ENCODE data around the gene TERT.

Gene TERT

DNA sequence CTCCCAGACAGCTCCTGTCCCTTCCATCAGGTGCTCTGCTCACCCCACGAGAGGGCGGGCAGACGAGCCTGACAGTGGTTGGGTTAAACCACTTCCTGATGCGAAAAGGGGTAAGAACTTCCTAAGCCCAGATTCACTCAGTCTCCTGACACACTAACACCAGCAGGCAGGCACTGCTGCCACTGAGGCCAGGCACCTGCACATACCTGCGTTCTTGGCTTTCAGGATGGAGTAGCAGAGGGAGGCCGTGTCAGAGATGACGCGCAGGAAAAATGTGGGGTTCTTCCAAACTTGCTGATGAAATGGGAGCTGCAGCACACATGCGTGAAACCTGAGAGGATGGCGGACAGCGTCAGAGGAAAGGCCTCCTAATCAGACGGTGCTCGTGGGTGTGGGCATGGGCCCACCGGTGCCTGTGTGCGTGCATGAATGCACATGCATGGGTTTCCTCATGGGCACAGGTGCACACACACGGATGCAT, 39.7 kb downstream of the TERT start:
- DNase-seq, result no peak

DNA sequence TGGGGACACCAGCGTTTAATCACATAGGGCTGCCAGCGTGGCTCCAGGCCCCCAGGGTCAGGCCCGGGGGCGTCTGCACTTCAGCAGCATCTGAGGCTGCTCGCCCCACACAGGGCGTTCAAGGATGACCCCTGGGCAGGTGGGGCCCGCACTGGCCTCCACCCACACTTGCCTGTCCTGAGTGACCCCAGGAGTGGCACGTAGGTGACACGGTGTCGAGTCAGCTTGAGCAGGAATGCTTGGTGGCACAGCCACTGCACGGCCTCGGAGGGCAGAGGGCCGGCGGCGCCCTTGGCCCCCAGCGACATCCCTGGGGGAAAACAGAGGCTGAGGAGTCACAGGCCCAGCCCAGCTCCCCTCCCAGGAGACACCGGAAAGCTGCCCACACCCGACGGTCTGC, 40.7 kb downstream of the TERT start:
- DNase-seq, result no peak

DNA sequence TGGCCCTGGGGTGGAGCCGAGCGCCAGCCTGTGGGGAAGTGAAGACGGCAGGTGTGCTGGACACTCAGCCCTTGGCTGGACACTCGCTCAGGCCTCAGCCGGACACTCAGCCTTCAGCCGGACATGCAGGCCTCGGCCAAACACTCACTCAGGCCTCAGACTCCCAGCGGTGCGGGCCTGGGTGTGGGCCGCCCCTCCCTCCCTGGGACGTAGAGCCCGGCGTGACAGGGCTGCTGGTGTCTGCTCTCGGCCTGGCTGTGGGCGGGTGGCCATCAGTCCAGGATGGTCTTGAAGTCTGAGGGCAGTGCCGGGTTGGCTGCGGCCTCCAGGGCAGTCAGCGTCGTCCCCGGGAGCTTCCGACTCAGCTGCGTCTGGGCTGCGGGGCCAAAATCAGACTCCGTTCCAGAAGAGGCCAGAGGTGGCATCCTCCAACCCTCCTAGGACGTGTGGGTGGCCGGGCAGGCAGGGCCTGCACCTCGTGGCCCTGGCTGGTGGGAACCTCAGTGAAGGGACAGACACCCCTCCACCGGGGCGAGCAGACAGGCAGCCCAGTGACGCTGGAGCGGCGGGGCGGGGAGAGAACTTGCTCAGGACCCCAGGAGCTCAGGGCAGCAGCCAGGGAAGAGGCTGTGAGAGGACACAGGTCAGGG, 41.3 kb downstream of the TERT start:
- no peak for DNase-seq

DNA sequence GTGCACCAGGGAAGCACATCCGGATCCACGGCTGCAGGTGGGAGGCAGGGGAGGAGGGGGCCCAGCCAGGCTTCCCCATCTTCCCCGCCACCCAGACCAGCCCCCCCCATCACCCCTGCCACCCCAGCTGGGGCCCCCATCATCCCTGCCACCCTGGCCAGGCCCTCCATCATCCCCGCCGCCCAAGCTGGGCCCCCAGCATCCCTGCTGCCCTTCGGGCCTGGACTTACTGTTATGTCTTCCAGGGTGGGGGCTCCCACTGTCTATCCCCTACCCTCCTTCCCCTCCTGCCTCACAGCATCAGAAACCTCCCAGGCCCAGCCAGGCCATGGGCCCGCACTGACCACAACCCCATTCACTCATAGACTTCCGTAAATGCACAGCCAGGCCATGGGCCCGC, 42.2 kb downstream of the TERT start:
- no peak for DNase-seq

DNA sequence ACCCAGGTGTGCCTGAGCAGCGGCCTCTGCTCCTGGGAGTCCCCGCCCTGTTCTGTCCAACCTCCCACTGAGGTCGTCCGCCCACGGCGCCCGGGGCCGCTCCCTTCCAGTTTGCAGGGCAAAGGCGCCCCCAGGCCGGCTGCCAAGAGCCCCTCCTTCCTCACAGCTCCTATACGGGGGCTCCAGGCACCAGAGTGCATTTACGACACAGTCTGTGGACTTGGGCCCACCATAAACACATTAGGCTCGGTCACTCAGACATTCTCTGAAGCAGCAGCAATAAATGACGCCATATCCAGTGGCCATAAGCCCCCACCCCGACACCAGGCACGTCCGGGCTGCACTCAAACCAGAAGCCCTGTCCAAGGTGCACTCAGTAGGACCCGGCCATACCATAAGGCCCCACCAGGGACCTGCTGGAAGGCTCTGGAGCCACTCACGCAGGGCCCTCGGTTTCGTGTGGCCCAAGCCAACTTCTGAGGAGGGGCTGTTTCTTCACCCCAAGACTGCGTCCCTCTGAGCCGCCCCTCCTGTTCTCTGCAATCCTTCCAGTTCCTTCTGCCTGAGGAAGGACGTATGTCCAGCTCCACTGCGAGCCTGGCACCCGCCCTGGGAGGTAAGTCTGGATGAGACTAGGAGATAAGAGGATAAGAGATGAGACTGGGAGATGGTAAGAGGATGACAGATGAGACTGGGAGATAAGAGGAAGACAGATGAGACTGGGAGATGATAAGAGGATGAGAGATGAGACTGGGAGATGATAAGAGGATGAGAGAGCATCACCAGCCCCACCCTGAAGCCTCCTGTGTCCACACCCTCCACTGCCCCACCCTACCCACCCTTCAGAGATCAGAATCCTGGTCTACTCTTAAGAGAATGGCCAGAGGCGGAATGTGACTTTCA, 42.9 kb downstream of the TERT start:
- no peak for DNase-seq

DNA sequence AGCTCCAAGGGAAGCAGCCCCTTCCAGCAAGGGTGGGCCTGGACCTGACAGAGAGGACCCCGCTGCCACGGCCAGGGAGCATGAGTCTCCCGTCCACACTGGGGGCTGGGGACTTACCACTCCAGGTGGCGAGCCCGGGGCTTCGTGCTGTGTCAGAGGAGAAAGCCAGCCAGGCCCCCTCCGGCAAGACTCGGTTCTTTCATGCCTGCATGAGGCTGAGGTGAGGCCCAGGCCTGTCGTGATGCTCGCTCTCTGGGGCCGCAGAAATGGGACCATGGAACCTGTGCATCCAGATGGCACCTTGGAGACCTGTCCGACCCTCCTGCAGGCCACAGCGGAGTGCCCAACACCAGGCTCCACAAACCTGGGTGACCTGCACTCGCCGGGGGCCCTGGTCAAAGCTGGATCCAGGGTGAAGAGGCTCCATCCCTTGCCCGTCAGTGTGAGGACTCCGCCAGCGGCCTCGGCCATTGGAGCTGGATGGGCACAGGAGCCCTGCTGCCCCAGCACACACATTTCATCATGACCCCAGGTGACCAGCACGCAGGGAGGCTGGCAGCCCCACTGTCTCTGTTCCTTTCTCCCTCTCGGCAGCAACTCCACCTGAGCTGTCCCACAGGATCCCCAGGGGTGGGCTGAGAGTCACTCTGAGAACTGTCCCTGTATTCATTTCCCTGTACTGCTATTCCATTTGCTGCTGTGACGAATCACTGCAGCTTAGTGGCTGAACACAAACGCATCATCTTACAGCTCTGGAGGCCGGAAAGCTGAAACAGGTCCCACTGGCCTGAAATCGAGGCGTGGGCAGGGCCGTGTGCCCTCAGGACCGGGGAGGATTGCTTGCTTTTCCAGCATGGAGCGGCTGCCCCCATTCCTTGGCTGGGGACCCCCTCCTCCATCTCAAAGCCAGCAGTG, 45.2 kb downstream of the TERT start:
- no peak for DNase-seq

DNA sequence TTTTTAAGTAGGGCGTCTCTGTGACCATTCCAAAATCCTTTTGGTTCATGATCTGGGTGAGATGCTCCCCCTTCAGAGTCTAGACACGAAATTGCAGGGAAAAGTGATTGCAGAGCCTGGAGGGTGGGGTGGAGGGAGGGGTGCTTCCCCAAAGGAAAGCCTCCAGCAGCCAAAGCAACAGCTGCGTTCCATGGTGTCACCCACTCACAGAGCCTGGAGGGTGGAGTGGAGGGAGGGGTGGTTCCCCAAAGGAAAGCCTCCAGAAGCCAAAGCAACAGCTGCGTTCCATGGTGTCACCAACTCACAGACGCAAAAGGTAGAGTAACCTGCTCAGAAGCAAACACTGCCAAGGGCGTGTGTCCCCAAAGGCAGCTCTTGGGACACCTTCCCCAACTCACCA, 47.1 kb downstream of the TERT start:
- DNase-seq, result no peak

DNA sequence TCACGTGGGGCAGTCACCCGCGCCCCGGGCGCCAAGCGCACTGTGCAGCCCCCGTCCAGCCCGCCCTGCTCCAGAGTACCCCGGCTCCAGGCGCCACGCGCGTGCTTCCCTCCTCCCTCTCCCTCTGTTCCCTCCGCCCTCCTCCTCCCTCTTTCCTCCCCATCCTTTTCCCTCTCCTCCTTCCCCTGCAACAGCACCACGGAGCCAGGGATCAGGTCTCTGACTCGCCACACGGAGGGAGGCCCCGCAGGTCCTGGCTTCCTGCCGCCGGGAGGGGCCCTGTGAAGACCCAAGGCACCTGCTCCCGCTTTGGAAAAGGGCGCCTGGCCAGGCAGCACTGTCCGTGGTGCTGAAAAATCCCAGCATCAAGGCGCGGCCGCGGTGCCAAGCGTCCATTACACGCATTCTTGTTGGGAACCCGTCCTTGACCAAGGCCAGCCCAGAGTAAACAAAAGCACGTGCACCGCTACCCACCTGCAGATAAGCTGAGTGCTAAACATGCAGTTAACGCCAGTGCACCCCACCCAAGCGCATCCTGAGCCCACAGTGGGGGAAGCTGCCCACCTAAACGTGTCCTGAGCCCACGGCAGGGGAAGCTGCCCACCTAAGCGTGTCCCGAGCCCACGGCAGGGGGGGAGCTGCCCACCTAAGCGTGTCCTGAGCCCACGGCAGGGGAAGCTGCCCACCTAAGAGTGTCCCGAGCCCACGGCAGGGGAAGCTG, 48.0 kb downstream of the TERT start:
- peak; percentile 72 for DNase-seq

DNA sequence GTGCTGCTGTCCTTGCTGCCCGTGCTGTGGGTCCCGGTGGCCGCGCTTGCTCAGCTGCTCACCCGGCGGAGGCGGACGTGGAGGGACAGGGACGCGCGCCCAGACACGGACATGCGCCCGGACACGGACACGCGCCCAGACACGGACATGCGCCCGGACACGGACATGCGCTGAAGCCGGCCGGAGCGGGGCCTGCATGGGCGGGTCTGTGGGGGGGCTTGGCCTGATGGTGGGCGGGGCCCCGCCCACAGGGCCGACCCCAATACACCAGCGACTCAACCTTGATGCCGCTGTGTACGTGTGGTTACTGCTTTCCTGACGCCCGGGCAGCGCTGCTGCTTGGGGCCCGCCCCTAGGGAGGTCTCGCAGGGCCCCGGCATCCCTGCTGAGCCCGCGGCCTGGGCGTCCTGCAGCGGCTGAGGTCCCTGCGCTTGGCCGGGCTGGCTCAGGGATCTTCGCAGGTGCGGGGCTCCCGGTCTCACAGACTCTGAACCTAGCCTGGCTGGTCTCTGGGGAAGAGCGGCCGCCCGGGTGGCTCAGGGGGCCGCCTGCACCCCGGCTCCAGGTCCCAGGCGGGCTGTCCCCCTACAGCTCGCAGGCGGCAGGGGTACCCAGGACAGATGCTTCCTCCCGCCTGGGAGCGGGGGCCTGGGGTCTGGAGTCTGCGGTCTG, 48.8 kb downstream of the TERT start:
- DNase-seq, result no peak

DNA sequence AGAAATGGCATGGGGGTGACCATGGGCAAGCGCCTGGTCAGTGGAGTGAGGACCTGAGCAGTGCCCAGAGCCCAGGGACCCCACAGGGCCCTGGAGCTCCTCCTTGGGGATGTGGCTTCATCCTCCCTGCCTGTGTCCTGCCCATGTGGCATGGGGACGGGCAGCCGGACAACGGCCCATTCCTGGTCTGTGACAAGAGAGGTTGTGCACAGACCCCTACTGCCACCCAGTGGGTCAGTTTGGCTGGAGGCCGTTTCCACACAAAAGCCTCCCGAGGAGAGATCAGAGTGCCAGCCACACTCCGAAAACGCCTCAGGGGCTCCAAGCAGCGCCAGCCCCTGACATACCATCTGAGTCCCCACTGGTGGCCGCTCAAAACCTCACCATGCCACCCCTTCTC, 49.9 kb downstream of the TERT start:
- DNase-seq, result no peak

DNA sequence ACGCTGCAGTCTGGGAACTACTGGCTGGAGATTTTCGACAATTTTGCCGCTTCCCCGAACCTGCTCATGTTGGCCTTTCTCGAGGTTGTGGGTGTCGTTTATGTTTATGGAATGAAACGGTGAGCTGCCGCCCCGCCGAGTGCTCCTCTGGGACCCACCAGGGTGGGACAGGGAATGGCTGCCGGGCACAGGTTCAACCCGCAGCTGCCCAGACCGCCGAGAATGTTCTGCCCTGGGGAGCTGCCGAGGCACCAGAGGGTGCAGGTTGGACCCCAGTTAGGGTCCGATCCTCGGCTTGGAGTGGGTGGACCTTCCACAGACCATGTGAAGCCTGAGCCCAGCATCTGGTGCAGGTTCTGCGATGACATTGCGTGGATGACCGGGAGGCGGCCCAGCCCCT, 50.6 kb downstream of the TERT start:
- no peak for DNase-seq

DNA sequence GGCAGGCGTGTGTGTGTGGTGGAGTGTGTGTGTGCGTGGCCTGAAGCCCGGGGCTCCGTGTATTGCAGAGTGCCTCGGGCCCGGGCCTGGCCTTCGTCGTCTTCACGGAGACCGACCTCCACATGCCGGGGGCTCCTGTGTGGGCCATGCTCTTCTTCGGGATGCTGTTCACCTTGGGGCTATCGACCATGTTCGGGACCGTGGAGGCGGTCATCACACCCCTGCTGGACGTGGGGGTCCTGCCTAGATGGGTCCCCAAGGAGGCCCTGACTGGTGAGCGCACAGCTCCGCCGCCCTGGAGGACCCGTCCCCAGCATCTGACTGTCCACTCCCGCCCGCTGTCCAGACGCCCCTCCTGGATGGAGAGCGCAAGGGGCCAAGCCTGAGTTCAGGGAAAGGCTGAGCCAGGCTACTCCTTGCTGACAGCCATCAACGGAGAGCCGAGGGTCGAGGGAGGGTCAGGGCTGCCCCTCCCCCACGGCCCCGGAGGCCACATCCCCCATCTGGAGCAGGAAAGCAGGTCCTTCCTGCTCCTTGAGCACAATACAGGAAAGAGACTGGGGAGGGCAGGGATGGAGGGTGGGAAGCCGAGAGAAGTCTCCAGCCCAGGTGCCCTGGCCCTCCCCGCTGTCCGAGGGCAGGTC, 51.3 kb downstream of the TERT start:
- no peak for DNase-seq

DNA sequence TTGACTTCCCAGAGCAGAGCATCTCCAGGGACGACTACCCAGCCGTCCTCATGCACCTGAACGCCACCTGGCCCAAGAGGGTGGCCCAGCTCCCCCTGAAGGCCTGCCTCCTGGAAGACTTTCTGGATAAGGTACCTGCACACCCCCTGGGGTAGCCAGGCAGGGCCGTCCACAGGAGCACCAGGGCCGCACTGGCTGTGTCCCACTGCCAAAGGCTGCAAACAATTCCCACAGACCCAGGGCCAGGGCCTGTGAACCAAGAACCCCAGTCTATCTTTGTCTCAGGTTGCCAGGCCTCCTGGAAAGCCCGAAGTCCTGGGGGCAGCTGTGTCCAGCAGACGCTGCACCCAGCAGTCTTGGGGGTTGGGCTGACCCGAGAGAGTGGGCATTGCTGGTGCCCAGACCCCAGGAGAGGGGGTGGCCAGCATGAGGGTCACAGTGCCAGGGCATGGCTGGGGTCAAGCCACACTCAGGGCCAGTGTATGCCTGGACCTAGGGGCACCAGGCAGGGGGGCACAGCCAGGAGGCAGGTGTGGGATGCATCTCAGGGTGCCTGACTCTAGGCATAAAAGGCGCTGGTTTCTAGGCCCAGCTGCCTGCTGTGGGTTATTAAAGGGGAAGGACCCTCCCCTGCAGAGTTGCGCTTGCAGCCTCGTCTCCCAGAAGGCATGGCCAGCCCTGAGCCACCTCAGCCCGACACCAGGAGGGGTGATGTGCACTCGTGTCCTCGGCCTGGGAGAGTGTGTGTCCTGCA, 52.0 kb downstream of the TERT start:
- DNase-seq, result no peak

DNA sequence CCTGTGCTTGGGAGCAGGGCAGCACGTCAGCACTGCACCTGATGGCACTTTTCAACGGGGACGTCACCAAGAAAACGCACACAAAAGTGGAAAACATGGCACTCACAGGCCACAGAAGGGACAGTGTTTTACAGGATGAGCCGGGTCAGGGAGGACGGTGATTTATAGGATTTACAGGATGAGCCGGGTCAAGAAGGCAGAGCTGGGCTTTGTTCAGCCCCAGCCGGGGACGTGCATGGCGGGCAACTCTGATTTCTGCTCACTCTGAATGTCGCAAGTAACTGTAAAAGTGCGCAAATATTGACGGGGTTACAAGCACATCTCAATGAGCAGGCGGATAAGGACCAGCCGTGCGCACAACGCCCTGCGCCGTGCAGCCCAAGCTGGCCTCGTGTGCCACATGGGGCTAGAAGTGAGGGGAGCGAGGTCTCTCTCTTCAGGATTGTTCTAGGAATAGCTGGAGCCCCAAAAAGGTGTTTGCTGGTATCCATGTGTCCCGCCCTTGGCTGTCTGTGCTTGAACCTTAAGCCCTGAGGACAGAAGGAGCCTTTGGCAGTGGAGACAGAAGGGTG, 53.3 kb downstream of the TERT start:
- DNase-seq, result no peak

DNA sequence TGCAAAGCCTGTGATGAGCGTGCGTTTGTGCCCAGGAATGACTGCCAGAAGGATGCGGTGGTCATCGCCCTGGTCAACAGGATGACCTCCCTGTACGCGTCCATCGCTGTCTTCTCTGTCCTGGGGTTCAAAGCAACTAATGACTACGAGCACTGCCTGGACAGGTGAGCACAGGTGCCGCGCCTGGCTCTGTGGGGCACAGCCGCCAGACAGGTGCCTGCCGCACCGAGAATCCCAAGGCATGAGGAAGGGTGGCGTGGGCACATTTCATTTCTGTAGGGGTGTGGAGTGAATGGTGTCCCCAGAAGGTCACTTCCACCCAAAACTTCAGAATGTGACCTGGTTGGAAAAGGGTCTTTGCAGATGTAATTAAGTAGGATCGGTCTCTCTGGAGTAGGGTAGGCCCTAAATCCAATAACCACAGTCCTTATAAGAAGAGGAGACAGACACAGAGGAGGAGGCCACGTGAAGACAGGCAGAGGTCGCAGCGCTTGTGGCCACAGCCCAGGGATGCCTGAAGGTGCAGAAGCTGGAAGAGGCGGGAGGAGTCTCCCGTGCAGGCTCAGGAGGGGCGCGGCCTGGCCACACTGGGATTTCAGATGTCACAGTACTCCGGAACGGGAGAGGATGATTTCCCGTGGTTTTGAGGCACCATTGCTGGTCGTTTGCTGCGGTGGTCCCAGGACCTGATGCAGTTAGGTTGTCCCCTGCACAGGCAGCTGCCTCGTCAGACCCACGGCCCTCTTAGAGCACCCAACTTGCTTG, 54.2 kb downstream of the TERT start:
- DNase-seq, result no peak

DNA sequence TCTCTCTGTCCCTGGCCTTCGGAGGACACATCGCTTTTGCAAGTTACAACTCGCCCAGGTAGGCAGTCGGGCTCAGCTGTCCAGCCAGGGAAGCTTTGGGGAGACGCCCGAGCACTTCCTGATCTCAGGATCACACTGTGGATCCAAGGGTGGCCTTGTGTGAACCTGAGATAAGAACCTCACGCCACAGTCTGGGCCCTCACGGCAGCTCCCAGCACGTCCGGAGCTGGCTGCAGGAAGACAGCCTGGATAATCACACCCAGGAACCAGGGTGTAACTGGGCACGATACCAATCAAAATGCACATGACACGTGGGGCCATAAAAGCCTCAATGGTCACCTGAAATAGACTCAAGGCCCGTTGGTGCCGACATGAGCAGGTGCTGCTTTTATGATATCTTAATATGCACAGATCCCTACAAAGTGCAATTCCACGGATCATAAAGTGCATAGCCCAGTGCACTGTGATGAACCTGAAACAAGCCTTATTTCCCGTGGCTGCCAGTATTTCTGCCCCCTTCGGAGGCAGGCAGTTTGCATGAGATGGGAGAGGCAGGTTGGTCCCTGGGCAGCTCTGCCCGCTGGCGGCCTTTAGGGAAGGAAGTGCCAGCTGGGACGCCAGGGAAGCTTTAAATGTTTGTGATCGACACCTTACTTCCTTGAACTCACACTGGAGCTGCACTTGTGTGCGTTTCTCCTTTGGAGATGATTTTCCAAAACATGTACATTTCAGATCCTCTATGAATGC, 55.2 kb downstream of the TERT start:
- no peak for DNase-seq

DNA sequence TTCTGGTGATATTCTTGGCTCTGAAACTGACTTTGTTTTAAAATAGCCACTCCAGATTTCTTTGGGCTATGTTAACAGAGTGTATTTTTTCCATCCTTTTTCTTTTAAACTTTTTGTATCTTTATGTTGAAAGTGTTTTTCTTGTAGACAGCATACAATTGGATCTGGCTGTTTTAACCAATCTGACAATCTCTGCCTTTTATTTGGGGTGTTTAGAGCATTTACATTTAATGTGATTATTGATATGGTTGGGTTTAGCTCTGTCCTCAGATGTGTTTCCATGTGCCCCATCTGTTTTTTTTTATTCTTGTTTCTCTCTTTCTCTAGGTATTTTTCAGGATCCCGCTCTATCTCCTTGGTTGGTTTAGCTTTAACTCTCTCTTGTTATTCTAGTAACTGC, 59.0 kb downstream of the TERT start:
- DNase-seq, result no peak

DNA sequence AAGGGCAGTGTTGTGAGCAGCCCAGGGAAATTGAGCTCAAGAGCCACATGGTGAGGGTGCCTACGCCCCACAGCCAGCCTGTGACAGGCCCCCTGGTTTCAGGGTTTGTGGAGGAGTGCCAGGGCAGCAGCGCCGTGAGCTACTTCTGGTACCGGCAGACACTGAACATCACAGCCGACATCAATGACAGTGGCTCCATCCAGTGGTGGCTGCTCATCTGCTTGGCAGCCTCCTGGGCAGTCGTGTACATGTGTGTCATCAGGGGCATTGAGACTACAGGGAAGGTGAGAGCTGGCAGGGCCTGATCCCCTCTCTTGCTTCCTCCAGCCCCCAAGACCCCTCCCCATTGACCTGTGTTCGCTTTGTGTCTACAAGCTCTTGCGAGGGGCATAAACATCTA, 59.5 kb downstream of the TERT start:
- DNase-seq, result peak; percentile 12

DNA sequence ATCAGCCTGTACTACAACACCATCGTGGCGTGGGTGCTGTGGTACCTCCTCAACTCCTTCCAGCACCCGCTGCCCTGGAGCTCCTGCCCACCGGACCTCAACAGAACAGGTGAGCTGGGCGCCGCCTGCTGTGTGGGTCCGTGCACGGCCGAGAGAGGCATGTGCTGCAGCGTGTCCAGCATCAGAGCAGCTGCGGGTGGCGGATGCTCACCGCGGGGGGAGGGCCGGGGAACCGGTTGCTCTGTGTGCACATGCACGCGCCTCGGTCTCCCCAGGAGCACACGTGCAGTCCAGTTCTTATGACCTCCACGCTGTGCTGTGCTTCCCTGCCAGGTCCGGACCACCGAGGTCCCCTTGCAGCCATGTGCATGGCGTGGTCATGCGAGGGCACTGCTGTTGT, 62.1 kb downstream of the TERT start:
- DNase-seq, result no peak

Measured in hematopoietic multipotent progenitor cell treated with erythropoietin and hydrocortisone succinate and interleukin-3 and kit ligand, for 6 days (in vitro differentiated cells).